ENCODE results near the gene SRC.

The SRC gene

GRCh38 chr20:37301558-37301957 lies 44.4 kb upstream of the SRC start:
- TF ChIP-seq CTCF (IDR thresholded peaks at IDR 0.05; ENCODE audit: insufficient read depth, missing control alignments) = no peak
- FAIRE-seq = no peak
- no peak for DNase-seq (ENCODE audit: insufficient read length, low spot score)

GRCh38 chr20:37302981-37303380 lies 43.0 kb upstream of the SRC start:
- DNase-seq (ENCODE audit: insufficient read length, low spot score) (no peak), FAIRE-seq (no peak)
- TF ChIP-seq CTCF (IDR thresholded peaks at IDR 0.05; ENCODE audit: insufficient read depth, missing control alignments) = no peak

- TF ChIP-seq CTCF (IDR thresholded peaks at IDR 0.05; ENCODE audit: insufficient read depth, missing control alignments) = no peak
- FAIRE-seq (no peak), DNase-seq (ENCODE audit: insufficient read length, low spot score) (no peak)
These were observed 42.3 kb upstream of the SRC start for GRCh38 chr20:37303637-37304036.

GRCh38 chr20:37305079-37305478 lies 40.9 kb upstream of the SRC start:
- TF ChIP-seq CTCF (IDR thresholded peaks at IDR 0.05; ENCODE audit: insufficient read depth, missing control alignments) = no peak
- DNase-seq (ENCODE audit: insufficient read length, low spot score) (no peak), FAIRE-seq (no peak)

- no peak for TF ChIP-seq CTCF (IDR thresholded peaks at IDR 0.05; ENCODE audit: insufficient read depth, missing control alignments)
- FAIRE-seq (no peak), DNase-seq (ENCODE audit: insufficient read length, low spot score) (no peak)
These were observed 40.1 kb upstream of the SRC start for GRCh38 chr20:37305839-37306238.

GRCh38 chr20:37308086-37309050 lies 37.6 kb upstream of the SRC start:
- no peak for TF ChIP-seq CTCF (IDR thresholded peaks at IDR 0.05; ENCODE audit: insufficient read depth, missing control alignments)
- no peak for DNase-seq (ENCODE audit: insufficient read length, low spot score)
- FAIRE-seq = no peak

- no peak for TF ChIP-seq CTCF (IDR thresholded peaks at IDR 0.05; ENCODE audit: insufficient read depth, missing control alignments)
- DNase-seq (ENCODE audit: insufficient read length, low spot score) (no peak), FAIRE-seq (no peak)
These were observed 36.6 kb upstream of the SRC start for GRCh38 chr20:37309290-37309689.
